Ishikawa (cell line): ENCODE data around the gene CACHD1.

ENCODE experiments used
- TF ChIP-seq, protein P1 (sequence below): IDR thresholded peaks from 2 replicates; pipeline ENCODE4 v1.6.1; 2012
- TF ChIP-seq, protein P2 (sequence below): IDR thresholded peaks from 2 replicates; pipeline ENCODE4 v1.6.1; 2012

DNA sequence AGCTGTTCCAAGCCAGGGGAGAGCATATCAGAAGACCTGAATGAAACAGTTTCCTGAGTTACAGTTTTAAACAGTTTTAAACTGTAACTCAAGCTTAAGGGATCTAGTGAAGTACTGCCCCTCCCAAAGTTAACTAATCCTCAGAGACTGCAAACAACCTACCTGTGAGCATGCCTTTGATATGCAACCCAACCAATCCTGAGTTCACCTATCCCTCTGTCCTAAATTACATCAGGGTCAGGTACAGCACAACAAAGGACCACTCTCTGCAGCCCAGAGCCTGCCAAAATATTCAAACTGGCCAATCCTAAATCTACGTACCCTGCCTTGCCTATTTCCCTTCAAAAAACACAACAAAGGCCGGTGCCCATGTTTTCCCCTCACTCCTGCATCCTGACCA is 242.1 kb downstream of the CACHD1 start:
- TF ChIP-seq, protein P1, sequence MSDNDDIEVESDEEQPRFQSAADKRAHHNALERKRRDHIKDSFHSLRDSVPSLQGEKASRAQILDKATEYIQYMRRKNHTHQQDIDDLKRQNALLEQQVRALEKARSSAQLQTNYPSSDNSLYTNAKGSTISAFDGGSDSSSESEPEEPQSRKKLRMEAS: no peak
- TF ChIP-seq, protein P2, sequence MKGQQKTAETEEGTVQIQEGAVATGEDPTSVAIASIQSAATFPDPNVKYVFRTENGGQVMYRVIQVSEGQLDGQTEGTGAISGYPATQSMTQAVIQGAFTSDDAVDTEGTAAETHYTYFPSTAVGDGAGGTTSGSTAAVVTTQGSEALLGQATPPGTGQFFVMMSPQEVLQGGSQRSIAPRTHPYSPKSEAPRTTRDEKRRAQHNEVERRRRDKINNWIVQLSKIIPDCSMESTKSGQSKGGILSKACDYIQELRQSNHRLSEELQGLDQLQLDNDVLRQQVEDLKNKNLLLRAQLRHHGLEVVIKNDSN: no peak
